Thymus (tissue), 11 donors: ENCODE results near the gene C21orf58. TPM values are rescaled to one million over a fixed set of nuclear protein-coding genes. Genes with fewer than 3 reads are reported as not detected.

Experiments
- DNase-seq, 9 donors: peaks; one replicate each; pipeline ENCODE4 v3.0.0-alpha.2; 2013; ENCODE audit warnings: low spot score in 9 of 9, low read depth in 6 of 9, missing footprints in 1 of 9
- H3K27ac ChIP-seq, 2 donors: one replicate each; pipeline ENCODE4 v1.5.1; 2013; ENCODE audit warnings: control low read depth in 1 of 2, low read depth in 1 of 2, low read length in 1 of 2, mild to moderate bottlenecking in 1 of 2, moderate library complexity in 1 of 2
- H3K27me3 ChIP-seq, 2 donors: one replicate each; pipeline ENCODE4 v1.5.1; 2013; ENCODE audit warnings: low read length in 1 of 2; ENCODE audit not compliant: control insufficient read depth in 2 of 2, insufficient read depth in 1 of 2
- H3K36me3 ChIP-seq, 2 donors: one replicate each; pipeline ENCODE4 v1.5.1; 2013; ENCODE audit warnings: low read length in 1 of 2, mild to moderate bottlenecking in 1 of 2, moderate library complexity in 1 of 2; ENCODE audit not compliant: control insufficient read depth in 2 of 2, insufficient read depth in 2 of 2
- H3K4me1 ChIP-seq, 2 donors: one replicate each; pipeline ENCODE4 v1.5.1; 2013; ENCODE audit warnings: low read length in 2 of 2; ENCODE audit not compliant: control insufficient read depth in 2 of 2, insufficient read depth in 2 of 2
- H3K4me3 ChIP-seq, 2 donors: one replicate each; pipeline ENCODE4 v1.5.1; 2013; ENCODE audit warnings: low read length in 2 of 2, control low read depth in 1 of 2, mild to moderate bottlenecking in 1 of 2
- H3K9me3 ChIP-seq, 2 donors: one replicate each; pipeline ENCODE4 v1.5.1; 2013; ENCODE audit warnings: low read length in 1 of 2, mild to moderate bottlenecking in 1 of 2; ENCODE audit not compliant: control insufficient read depth in 2 of 2, insufficient read depth in 1 of 2
- WGBS: extraction: QIAGEN DNeasy Blood & Tissue Kit; methylation state at CpG from one replicate; pipeline ENCODE4 v1.1.7; 2013; 5-methylcytosine and 5-hydroxymethylcytosine counted together
- polyA plus RNA-seq: library from polyadenylated mRNA; stranded (reverse); fragments of 200-250 nt; gene quantifications from one replicate; pipeline ENCODE4 v1.2.3, GENCODE V29; 2013
- total RNA-seq: library from RNA; stranded (reverse); fragments of 120-200 nt; gene quantifications from one replicate; pipeline ENCODE4 v1.2.4, GENCODE V29; 2013
- donor health status: healthy.

The C21orf58 gene
- total and polyA plus RNA-seq, 2 donors, result 3.4 to 7.3 TPM

DNA sequence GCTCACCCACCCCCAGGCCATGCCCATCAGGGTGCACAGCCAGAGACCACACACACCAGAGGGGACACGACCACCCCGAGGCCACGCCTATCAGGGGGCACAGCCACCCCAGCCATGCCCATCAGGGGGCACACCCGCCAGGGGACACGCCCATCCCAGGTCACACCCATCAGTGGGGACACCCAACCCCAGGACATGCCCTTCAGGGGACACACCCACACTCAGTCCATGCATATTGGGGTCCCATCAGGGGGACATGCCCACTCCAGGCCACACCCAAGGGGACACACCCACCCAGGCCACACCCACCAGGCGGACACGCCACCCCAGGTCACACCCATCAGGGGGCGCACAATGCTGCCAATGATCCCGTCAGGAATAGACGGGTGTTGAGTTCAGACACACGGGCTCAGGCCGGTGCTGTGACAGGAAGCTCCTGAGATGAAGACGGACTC lies 59.0 kb downstream of the C21orf58 start:
- no peak for DNase-seq

DNA sequence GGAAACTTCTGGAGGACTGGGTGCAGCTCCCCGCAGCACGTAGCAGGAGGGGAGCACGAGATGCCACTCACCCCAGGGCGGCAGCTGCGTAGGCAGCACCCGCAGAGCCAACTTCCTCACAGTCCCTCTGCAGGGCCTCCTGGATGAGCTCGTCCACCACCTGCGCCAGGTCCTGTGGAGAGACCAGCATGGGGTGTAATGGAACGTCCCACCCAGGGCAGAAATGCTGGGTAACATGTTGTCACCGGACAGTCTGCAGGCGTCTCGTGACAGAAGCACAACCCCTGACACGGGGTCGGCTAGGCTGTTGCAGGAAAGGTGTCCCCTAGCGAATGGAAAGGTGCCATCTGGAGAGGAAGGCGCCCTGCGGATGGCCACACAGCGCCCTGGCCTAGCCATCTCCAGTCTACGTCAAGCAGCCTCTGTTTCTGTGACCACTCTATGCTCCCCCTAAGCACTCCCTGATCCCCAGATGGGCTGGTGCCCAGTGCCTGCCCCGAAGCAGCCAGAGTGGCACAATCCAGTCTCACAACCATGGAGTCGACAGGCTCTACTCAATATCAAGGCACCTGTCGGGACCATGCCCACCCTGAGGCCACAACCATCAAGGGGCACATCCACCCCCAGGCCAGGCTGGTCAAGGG lies 59.5 kb downstream of the C21orf58 start:
- no peak for DNase-seq
- Histone ChIP-seq H3K27ac (no peak overlapping the region), H3K27me3 (no peaks in the 10 kb centered on the region), H3K4me3 (no peak overlapping the region), H3K9me3 (peaks cover 0 to 1% of the 10 kb centered on the region in 2 donors), H3K4me1 (no peaks in the 10 kb centered on the region), H3K36me3 (peaks cover 71 to 73% of the 10 kb centered on the region in 2 donors)
- WGBS, result 98% methylated on average over 22 of the region's 22 CpGs

More for the DNA sequence above, 59.0 kb downstream of the C21orf58 start:
- WGBS, result 97% methylated on average over 13 of the region's 13 CpGs
- H3K27me3 ChIP-seq, result no peaks in the 10 kb centered on the region
- H3K4me1 ChIP-seq, result no peaks in the 10 kb centered on the region
- peaks cover 74 to 76% of the 10 kb centered on the region in 2 donors for H3K36me3 ChIP-seq
- H3K27ac ChIP-seq, result no peak overlapping the region
- peaks cover 0 to 1% of the 10 kb centered on the region in 2 donors for H3K9me3 ChIP-seq
- no peak overlapping the region for H3K4me3 ChIP-seq

DNA sequence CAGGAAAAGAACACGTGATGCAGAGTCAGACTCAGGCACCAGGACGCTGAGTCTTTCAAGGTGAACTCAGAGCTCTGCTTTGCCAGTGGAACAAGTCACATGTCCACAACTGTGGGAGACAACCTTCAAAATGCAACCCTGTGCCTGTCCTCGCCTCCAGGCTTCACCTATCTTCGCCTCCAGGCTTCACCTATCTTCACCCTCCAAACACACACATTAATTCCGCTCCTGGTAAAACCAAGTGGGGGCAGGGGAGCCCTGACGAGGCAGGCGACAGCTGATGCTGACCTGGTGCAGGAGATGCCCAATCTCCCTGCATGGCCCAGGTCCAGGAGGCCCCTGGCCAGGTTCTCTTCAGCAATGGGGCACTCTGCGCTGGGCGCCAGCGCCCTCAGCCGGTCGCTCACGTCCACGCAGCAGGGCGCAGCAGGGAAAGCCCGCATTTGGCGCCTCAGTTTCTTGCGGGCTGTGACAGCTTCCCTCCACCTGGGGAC lies 67.1 kb downstream of the C21orf58 start:
- Histone ChIP-seq H3K27me3 (no peaks in the 10 kb centered on the region), H3K27ac (no peak overlapping the region)
- WGBS, result 93% methylated on average over 18 of the region's 18 CpGs

DNA sequence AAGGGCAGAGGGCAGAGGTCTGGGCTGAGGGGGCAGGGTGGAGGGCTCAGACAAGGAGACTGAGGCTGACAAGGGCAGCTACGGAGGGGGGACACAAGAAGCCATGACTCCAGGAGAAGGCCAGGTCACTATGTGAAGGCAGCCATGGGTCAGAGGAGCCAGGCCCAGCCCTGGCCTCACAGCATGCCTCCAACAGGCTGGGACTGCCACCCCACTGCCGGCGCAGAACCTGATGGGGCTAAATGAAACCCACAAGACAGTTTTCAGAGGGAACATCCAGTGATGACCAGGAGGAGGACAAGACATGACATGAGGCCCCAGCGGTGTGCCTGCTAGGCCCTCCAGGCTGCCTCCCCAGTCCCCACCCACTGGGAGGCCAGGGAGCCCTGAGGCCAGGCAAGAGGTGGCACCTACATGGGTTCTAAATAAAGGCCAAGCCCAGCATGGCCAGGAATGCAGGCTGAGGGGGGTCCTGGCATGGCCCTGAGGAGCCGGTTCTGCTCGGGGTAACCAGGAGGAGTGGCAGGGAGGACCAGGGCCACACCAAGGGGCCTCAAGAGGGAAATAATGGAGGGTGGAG lies 67.8 kb downstream of the C21orf58 start:
- H3K27me3 ChIP-seq, result no peaks in the 10 kb centered on the region
- H3K36me3 ChIP-seq, result peaks cover 70 to 84% of the 10 kb centered on the region in 2 donors
- DNase-seq, result no peak
- WGBS, result 99% methylated on average over 6 of the region's 6 CpGs
- no peaks in the 10 kb centered on the region for H3K4me1 ChIP-seq
- H3K4me3 ChIP-seq, result no peak overlapping the region
- H3K9me3 ChIP-seq, result no peaks in the 10 kb centered on the region
- no peak overlapping the region for H3K27ac ChIP-seq

More for the DNA sequence above, 67.1 kb downstream of the C21orf58 start:
- H3K36me3 ChIP-seq, result peaks cover 77 to 83% of the 10 kb centered on the region in 2 donors
- DNase-seq, result no peak
- H3K4me1 ChIP-seq, result no peaks in the 10 kb centered on the region
- no peak overlapping the region for H3K4me3 ChIP-seq
- H3K9me3 ChIP-seq, result no peaks in the 10 kb centered on the region

- Histone ChIP-seq H3K4me1 (no peaks in the 10 kb centered on the region), H3K27ac (no peak overlapping the region), H3K27me3 (no peaks in the 10 kb centered on the region), H3K9me3 (no peaks in the 10 kb centered on the region), H3K36me3 (peaks cover 68 to 84% of the 10 kb centered on the region in 2 donors), H3K4me3 (no peak overlapping the region)
- WGBS, result 91% methylated on average over 11 of the region's 11 CpGs
- DNase-seq, result no peak
Observed at GRCh38 chr21:46255166-46255565, 68.5 kb downstream of the C21orf58 start.

- H3K9me3 ChIP-seq, result no peaks in the 10 kb centered on the region
- H3K27ac ChIP-seq, result no peak overlapping the region
- no peaks in the 10 kb centered on the region for H3K27me3 ChIP-seq
- no peak overlapping the region for H3K4me3 ChIP-seq
- WGBS, result 79% methylated on average over 12 of the region's 12 CpGs
- H3K36me3 ChIP-seq, result peaks cover 70 to 86% of the 10 kb centered on the region in 2 donors
- H3K4me1 ChIP-seq, result no peaks in the 10 kb centered on the region
- DNase-seq, result no peak
Observed at GRCh38 chr21:46254208-46254975, 69.3 kb downstream of the C21orf58 start.

DNA sequence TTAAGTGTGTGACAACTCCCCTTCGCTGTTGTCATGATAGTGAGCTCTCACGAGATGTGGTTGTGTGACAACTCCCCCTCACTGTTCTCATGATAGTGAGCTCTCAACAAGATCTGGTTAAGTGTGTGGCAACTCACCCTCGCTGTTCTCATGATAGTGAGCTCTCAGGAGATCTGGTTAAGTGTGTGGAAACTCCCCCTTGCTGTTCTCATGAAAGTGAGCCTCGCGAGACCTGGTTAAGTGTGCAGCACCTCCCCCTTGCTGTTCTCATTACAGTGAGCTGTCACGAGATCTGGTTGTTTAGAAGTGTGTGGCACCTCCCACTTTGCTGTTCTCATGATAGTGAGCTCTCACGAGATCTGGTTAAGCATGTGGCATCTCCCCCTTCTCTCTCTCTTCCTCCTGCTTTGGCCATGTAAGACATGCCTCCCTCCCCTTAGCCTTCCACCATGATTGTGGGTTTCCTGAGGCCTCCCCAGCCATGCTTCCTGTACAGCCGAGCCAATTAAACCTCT lies 70.0 kb downstream of the C21orf58 start:
- H3K27ac ChIP-seq, result no peak overlapping the region
- H3K36me3 ChIP-seq, result peaks cover 66 to 90% of the 10 kb centered on the region in 2 donors
- no peaks in the 10 kb centered on the region for H3K27me3 ChIP-seq
- no peak overlapping the region for H3K4me3 ChIP-seq
- H3K4me1 ChIP-seq, result no peaks in the 10 kb centered on the region
- H3K9me3 ChIP-seq, result no peaks in the 10 kb centered on the region
- peak in 1 of 9 donors; percentile 40 for DNase-seq
- WGBS, result 58% methylated on average over 8 of the region's 8 CpGs

DNA sequence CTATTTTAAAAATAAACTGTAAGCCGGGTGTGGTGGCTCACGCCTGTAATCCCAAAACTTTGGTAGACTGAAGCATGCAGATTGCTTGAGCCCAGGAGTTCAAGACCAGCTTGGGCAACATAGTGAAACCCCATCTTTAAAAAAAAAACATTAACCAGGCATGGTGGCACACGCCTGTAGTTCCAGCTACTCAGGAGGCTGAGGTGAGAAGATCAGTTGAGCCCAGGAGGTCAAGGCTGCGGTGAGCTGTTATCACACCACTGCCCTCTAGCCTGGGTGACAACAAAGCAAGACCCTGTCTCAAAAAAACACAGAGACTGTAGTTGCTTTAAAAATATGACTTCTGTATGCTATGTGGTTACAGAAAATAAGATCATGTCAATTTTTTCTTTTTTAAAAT lies 70.8 kb downstream of the C21orf58 start:
- no peaks in the 10 kb centered on the region for H3K4me1 ChIP-seq
- no peak overlapping the region for H3K27ac ChIP-seq
- WGBS, result 94% methylated on average over 4 of the region's 4 CpGs
- H3K27me3 ChIP-seq, result no peaks in the 10 kb centered on the region
- no peak overlapping the region for H3K4me3 ChIP-seq
- DNase-seq, result no peak
- H3K36me3 ChIP-seq, result peaks cover 63 to 86% of the 10 kb centered on the region in 2 donors
- H3K9me3 ChIP-seq, result no peaks in the 10 kb centered on the region
